NCI-H446 treated with DMSO at 0.1 percent for 48 hours (cell line): ENCODE data around the gene USP36.
"Not testable (repeated sequence)": the region's sequence is repeated elsewhere in the genome, so short reads cannot be mapped to it uniquely, and the experiment has no call there.

Experiments used
- DNase-seq: peaks from one replicate; lab custom pipeline; 2025; lab: John Stamatoyannopoulos, UW

USP36 gene

GRCh38 chr17:78840780-78841611, at the start of gene USP36:
Gene USP36, minus strand, starts transcription at chr17:78840814. Its CDS starts 4,451 bp downstream, at chr17:78836363.
- peak; percentile 98 for DNase-seq

GRCh38 chr17:78890096-78890495, 49.5 kb upstream of the USP36 start:
- DNase-seq: not testable (repeated sequence)

GRCh38 chr17:78889531-78889930, 48.9 kb upstream of the USP36 start:
- DNase-seq: no peak

- DNase-seq: no peak
Measured at GRCh38 chr17:78888941-78889518, 48.4 kb upstream of the USP36 start.

- no peak for DNase-seq
Measured at GRCh38 chr17:78886954-78887353, 46.3 kb upstream of the USP36 start.

GRCh38 chr17:78885956-78886355, 45.3 kb upstream of the USP36 start:
- no peak for DNase-seq

- no peak for DNase-seq
Measured at GRCh38 chr17:78884876-78885667, 44.5 kb upstream of the USP36 start.

- DNase-seq: no peak
Measured at GRCh38 chr17:78884148-78884825, 43.7 kb upstream of the USP36 start.

- no peak for DNase-seq
Measured at GRCh38 chr17:78883533-78884131, 43.0 kb upstream of the USP36 start.

- DNase-seq: no peak
Measured at GRCh38 chr17:78883089-78883532, 42.5 kb upstream of the USP36 start.

- DNase-seq: no peak
Measured at GRCh38 chr17:78882540-78883088, 42.0 kb upstream of the USP36 start.

GRCh38 chr17:78879635-78880186, 39.1 kb upstream of the USP36 start:
- no peak for DNase-seq

- no peak for DNase-seq
Measured at GRCh38 chr17:78878871-78879527, 38.4 kb upstream of the USP36 start.

GRCh38 chr17:78878261-78878660, 37.6 kb upstream of the USP36 start:
- DNase-seq: no peak

- not testable (repeated sequence) for DNase-seq
Measured at GRCh38 chr17:78876954-78877517, 36.4 kb upstream of the USP36 start.

GRCh38 chr17:78876094-78876597, 35.5 kb upstream of the USP36 start:
- DNase-seq: no peak

GRCh38 chr17:78875363-78876093, 34.9 kb upstream of the USP36 start:
- DNase-seq: no peak

GRCh38 chr17:78873519-78874340, 33.1 kb upstream of the USP36 start:
- DNase-seq: peak; percentile 57
